HG03460 (cell line): Measurements from ENCODE around the gene GPR50.

Source experiments
- ATAC-seq: cut with Tn5 transposase; IDR thresholded peaks from one replicate; pipeline ENCODE4 v1.9.1; 2021; ENCODE audit not compliant: unreplicated experiment

Gene GPR50

GRCh38 chrX:151226941-151227340 is 50.6 kb downstream of the GPR50 start:
- no peak for ATAC-seq

DNA sequence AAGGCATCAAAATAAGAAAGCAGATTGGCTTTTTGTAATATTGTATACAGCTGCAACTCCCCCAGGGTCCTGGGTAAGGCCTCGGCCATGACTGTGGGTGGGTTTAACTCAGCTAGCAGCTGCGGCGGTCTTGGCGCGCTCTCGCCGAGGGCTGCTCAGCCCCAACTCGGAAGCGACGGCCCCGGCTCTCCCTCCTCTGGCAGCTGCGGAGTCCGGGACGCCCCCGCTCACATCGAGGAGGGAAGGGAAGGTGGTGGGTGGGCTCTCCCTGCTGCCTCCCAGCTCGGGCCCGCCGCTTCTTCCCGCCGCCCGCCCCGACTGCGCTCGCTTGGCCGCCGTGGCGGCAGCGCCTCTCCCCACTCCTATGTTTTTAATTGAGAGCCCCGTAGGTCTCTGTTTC is 51.2 kb downstream of the GPR50 start:
- ATAC-seq, result no peak

GRCh38 chrX:151228935-151229334 is 52.6 kb downstream of the GPR50 start:
- ATAC-seq, result no peak
